Mesenchymal stem cell (in vitro differentiated cells and primary cell): ENCODE results near the gene MKRN2OS.
A peak's percentile ranks its signal among the peaks of the same experiment; 100 is the strongest.

ENCODE experiments used
- DNase-seq: peaks from one replicate; pipeline ENCODE4 v3.0.0-alpha.2; 2013
- H2AFZ ChIP-seq: one replicate; pipeline ENCODE4 v1.6.1; 2013; ENCODE audit warnings: low read depth, mild to moderate bottlenecking, control low read depth, inconsistent platforms, low read length, moderate library complexity
- H2AK5ac ChIP-seq: 2 replicates; pipeline ENCODE4 v1.6.1; 2013; ENCODE audit warnings: low read length, moderate library complexity, mild to moderate bottlenecking, inconsistent platforms; ENCODE audit not compliant: severe bottlenecking
- H2BK120ac ChIP-seq: one replicate; pipeline ENCODE4 v1.6.1; 2013; ENCODE audit warnings: low read depth, mild to moderate bottlenecking, inconsistent platforms, low read length, moderate library complexity
- H2BK12ac ChIP-seq, 2 experiments: one replicate each; pipeline ENCODE4 v1.6.1; 2013; ENCODE audit warnings: inconsistent platforms in 2 of 2, low read length in 2 of 2, mild to moderate bottlenecking in 2 of 2, moderate library complexity in 2 of 2, control low read depth in 1 of 2
- H2BK15ac ChIP-seq: one replicate; pipeline ENCODE4 v1.6.1; 2013; ENCODE audit warnings: mild to moderate bottlenecking, low read depth, inconsistent platforms; ENCODE audit not compliant: poor library complexity, severe bottlenecking
- H2BK5ac ChIP-seq: 2 replicates; pipeline ENCODE4 v1.6.1; 2013; ENCODE audit warnings: low read depth, mild to moderate bottlenecking, low read length, control low read depth, inconsistent platforms; ENCODE audit not compliant: poor library complexity, severe bottlenecking
- H3K14ac ChIP-seq, 2 experiments: one replicate each; pipeline ENCODE4 v1.6.1; 2013; ENCODE audit warnings: inconsistent platforms in 2 of 2, low read length in 2 of 2, control low read depth in 1 of 2, mild to moderate bottlenecking in 1 of 2, moderate library complexity in 1 of 2
- H3K18ac ChIP-seq, 2 experiments: one replicate each; pipeline ENCODE4 v1.6.1; 2013; ENCODE audit warnings: inconsistent platforms in 2 of 2, low read length in 2 of 2, control low read depth in 1 of 2, low read depth in 1 of 2, mild to moderate bottlenecking in 1 of 2
- H3K23ac ChIP-seq, 2 experiments: one replicate each; pipeline ENCODE4 v1.6.1; 2013; ENCODE audit warnings: inconsistent platforms in 2 of 2, low read length in 2 of 2, mild to moderate bottlenecking in 2 of 2, moderate library complexity in 2 of 2, control low read depth in 1 of 2
- H3K27ac ChIP-seq: 2 replicates; pipeline ENCODE4 v1.5.1; 2013; ENCODE audit warnings: mild to moderate bottlenecking, moderate library complexity, low read length, control low read depth, inconsistent platforms; ENCODE audit not compliant: poor library complexity, severe bottlenecking
- H3K27me3 ChIP-seq, 2 experiments: 2 replicates each; pipeline versions ENCODE4 v1.6.1 to v1.7.0; 2013; ENCODE audit warnings: low read length in 2 of 2, mild to moderate bottlenecking in 2 of 2, moderate library complexity in 2 of 2, control low read depth in 1 of 2, inconsistent platforms in 1 of 2; ENCODE audit not compliant: control insufficient read depth in 1 of 2, insufficient read depth in 1 of 2
- H3K36me3 ChIP-seq, 2 experiments: 2 replicates each; pipeline versions ENCODE4 v1.6.1 to v1.7.0; 2013; ENCODE audit warnings: low read length in 2 of 2, control low read depth in 1 of 2, inconsistent platforms in 1 of 2, low read depth in 1 of 2, mild to moderate bottlenecking in 1 of 2; ENCODE audit not compliant: insufficient read depth in 2 of 2, control insufficient read depth in 1 of 2
- H3K4ac ChIP-seq, 2 experiments: one replicate each; pipeline ENCODE4 v1.6.1; 2013; ENCODE audit warnings: inconsistent platforms in 2 of 2, low read length in 2 of 2, mild to moderate bottlenecking in 2 of 2, moderate library complexity in 2 of 2, control low read depth in 1 of 2, low read depth in 1 of 2
- H3K4me1 ChIP-seq: 2 replicates; pipeline ENCODE4 v1.6.1; 2013; ENCODE audit warnings: low read depth, low read length, control low read depth; ENCODE audit not compliant: control insufficient read depth, insufficient read depth
- H3K4me2 ChIP-seq: 2 replicates; pipeline ENCODE4 v1.6.1; 2013; ENCODE audit warnings: low read length, mild to moderate bottlenecking, inconsistent platforms; ENCODE audit not compliant: poor library complexity, severe bottlenecking
- H3K4me3 ChIP-seq, 2 experiments: 2 replicates each; pipeline versions ENCODE4 v1.5.1 to v1.7.0; 2013; ENCODE audit warnings: low read length in 2 of 2, mild to moderate bottlenecking in 2 of 2, control low read depth in 1 of 2, low read depth in 1 of 2; ENCODE audit not compliant: insufficient read depth in 1 of 2
- H3K79me1 ChIP-seq: replicated peaks from 2 replicates; pipeline ENCODE4 v1.6.1; 2013; ENCODE audit warnings: mild to moderate bottlenecking, control low read depth, low read length, inconsistent platforms; ENCODE audit not compliant: poor library complexity, severe bottlenecking
- H3K9ac ChIP-seq: 2 replicates; pipeline ENCODE4 v1.7.0; 2013; ENCODE audit warnings: mild to moderate bottlenecking, low read length, moderate library complexity
- H3K9me3 ChIP-seq: 2 replicates; pipeline ENCODE4 v1.7.0; 2013; ENCODE audit warnings: mild to moderate bottlenecking, low read length; ENCODE audit not compliant: control insufficient read depth
- H4K8ac ChIP-seq: one replicate; pipeline ENCODE4 v1.6.1; 2013; ENCODE audit warnings: inconsistent platforms, mild to moderate bottlenecking, low read length, moderate library complexity
- H4K91ac ChIP-seq: one replicate; pipeline ENCODE4 v1.6.1; 2013; ENCODE audit warnings: mild to moderate bottlenecking, low read length, inconsistent platforms
- whole genome bisulfite sequencing: methylation state at CpG from one replicate; pipeline ENCODE4 v1.1.7; 2013; ENCODE audit warnings: mixed read lengths; 5-methylcytosine and 5-hydroxymethylcytosine counted together

Gene MKRN2OS

DNA sequence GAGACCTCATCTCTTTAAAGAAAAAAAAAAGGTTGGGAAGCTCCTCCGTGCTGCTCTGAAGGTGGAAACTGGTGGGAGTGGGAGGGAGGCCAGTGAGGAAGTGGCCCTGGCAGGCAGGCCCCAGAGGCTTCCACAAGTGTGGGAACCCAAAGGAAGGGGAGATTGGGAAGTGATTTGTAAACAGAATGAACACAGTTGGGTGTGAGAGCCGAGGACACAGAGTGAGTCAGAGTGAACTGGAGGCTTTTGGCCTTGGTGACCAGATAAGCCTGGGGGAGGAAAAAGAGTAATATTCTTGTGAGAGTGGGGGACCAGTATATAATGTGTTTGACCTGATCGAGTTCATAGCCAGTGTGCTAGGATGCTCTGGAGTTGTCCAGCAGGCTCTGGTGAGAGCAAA is 34.6 kb upstream of the MKRN2OS start:
- Histone ChIP-seq H3K14ac (no peak overlapping the region), H3K4me2 (no peak overlapping the region), H2AFZ (no peak overlapping the region), H3K36me3 (peaks cover 61 to 85% of the 10 kb centered on the region in 2 experiments), H4K8ac (no peak overlapping the region), H3K27ac (no peak overlapping the region), H3K9ac (no peak overlapping the region), H2BK5ac (no peak overlapping the region), H2BK12ac (no peak overlapping the region), H4K91ac (no peak overlapping the region), H3K27me3 (no peaks in the 10 kb centered on the region), H3K79me1 (peaks cover 46% of the 10 kb centered on the region), H3K4ac (no peak overlapping the region), H2BK120ac (no peak overlapping the region), H3K4me3 (no peak overlapping the region), H3K18ac (no peak overlapping the region), H3K23ac (no peak overlapping the region), H3K4me1 (peaks cover 4% of the 10 kb centered on the region), H3K9me3 (no peaks in the 10 kb centered on the region), H2AK5ac (no peak overlapping the region), H2BK15ac (no peak overlapping the region)
- 33% methylated on average over 3 of the region's 3 CpGs for WGBS
- peak; percentile 68 for DNase-seq

GRCh38 chr3:12579456-12579855 is 34.2 kb upstream of the MKRN2OS start:
- Histone ChIP-seq H2BK120ac (no peak overlapping the region), H2BK12ac (no peak overlapping the region), H3K14ac (no peak overlapping the region), H4K8ac (no peak overlapping the region), H3K36me3 (peaks cover 61 to 85% of the 10 kb centered on the region in 2 experiments), H3K27me3 (no peaks in the 10 kb centered on the region), H2AFZ (no peak overlapping the region), H3K4ac (no peak overlapping the region), H3K9me3 (no peaks in the 10 kb centered on the region), H3K23ac (no peak overlapping the region), H3K4me3 (no peak overlapping the region), H3K27ac (no peak overlapping the region), H2BK5ac (no peak overlapping the region), H2BK15ac (no peak overlapping the region), H3K79me1 (peaks cover 47% of the 10 kb centered on the region), H3K4me1 (peaks cover 4% of the 10 kb centered on the region), H4K91ac (no peak overlapping the region), H3K18ac (no peak overlapping the region), H3K9ac (no peak overlapping the region), H2AK5ac (no peak overlapping the region), H3K4me2 (no peak overlapping the region)
- no peak for DNase-seq
- 98% methylated on average over 3 of the region's 3 CpGs for WGBS

- Histone ChIP-seq H2AFZ (no peak overlapping the region), H3K18ac (no peak overlapping the region), H3K4ac (no peak overlapping the region), H3K9me3 (no peaks in the 10 kb centered on the region), H2BK15ac (no peak overlapping the region), H3K9ac (no peak overlapping the region), H3K36me3 (peaks cover 61 to 85% of the 10 kb centered on the region in 2 experiments), H2AK5ac (no peak overlapping the region), H3K4me3 (no peak overlapping the region), H3K14ac (no peak overlapping the region), H3K27me3 (no peaks in the 10 kb centered on the region), H3K4me1 (peaks cover 4% of the 10 kb centered on the region), H3K4me2 (no peak overlapping the region), H3K27ac (no peak overlapping the region), H4K8ac (no peak overlapping the region), H2BK12ac (no peak overlapping the region), H4K91ac (no peak overlapping the region), H3K79me1 (peaks cover 48% of the 10 kb centered on the region), H2BK5ac (no peak overlapping the region), H2BK120ac (no peak overlapping the region), H3K23ac (no peak overlapping the region)
- 88% methylated on average over 1 of the region's 2 CpGs for WGBS
- DNase-seq, result no peak
These were observed 33.4 kb upstream of the MKRN2OS start for GRCh38 chr3:12578742-12579141.

DNA sequence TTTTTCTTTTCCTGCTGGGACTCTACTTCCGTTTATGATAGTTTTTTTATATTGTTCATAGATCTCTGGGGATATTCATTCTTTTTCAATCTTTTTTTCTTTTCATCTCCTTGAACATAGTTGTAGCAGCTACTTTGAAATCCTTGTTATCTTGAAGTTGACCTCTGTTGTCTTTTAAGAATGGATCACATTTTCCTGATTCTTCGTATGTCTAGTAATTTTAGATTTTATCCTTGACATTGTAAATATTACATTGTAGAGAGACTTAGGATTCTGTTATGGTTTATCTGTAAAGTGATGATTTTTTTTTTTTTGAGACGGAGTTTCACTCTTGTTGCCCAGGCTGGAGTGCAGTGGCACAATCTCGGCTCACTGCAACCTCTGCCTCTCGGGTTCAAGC is 32.1 kb upstream of the MKRN2OS start:
- Histone ChIP-seq H2AK5ac (no peak overlapping the region), H3K79me1 (peaks cover 44% of the 10 kb centered on the region), H2BK15ac (no peak overlapping the region), H3K14ac (no peak overlapping the region), H3K18ac (no peak overlapping the region), H3K27me3 (no peaks in the 10 kb centered on the region), H2AFZ (no peak overlapping the region), H3K27ac (no peak overlapping the region), H2BK12ac (no peak overlapping the region), H3K9ac (no peak overlapping the region), H4K91ac (no peak overlapping the region), H2BK5ac (no peak overlapping the region), H3K36me3 (peaks cover 69 to 83% of the 10 kb centered on the region in 2 experiments), H3K4ac (no peak overlapping the region), H3K4me2 (no peak overlapping the region), H3K4me1 (peaks cover 4% of the 10 kb centered on the region), H3K23ac (no peak overlapping the region), H4K8ac (no peak overlapping the region), H2BK120ac (no peak overlapping the region), H3K4me3 (no peak overlapping the region), H3K9me3 (no peaks in the 10 kb centered on the region)
- 98% methylated on average over 3 of the region's 5 CpGs for WGBS
- DNase-seq, result no peak
